HG03460 (cell line): Measurements from ENCODE around the gene THAP6.

Source experiments
- ATAC-seq: cut with Tn5 transposase; IDR thresholded peaks from one replicate; pipeline ENCODE4 v1.9.1; 2021; ENCODE audit not compliant: unreplicated experiment

THAP6 gene

GRCh38 chr4:75566911-75567310, 52.6 kb downstream of the THAP6 start:
- ATAC-seq, result no peak

GRCh38 chr4:75567725-75568124, 53.5 kb downstream of the THAP6 start:
- no peak for ATAC-seq
